Inflammatory macrophage treated with lipopolysaccharide for 4 hours (primary cell): ENCODE results near the gene TMBIM4.
"Not testable (repeated sequence)": the region's sequence is repeated elsewhere in the genome, so short reads cannot be mapped to it uniquely, and the experiment has no call there.

ENCODE experiments used
- DNase-seq: peaks from one replicate; pipeline ENCODE4 v3.0.0-alpha.2; 2020

The TMBIM4 gene

GRCh38 chr12:66169221-66170170 lies at the start of gene TMBIM4:
Gene TMBIM4, minus strand, starts transcription at chr12:66169996. Its CDS starts 45 bp downstream, at chr12:66169951.
- DNase-seq: peak; percentile 97

GRCh38 chr12:66217342-66217917 lies 47.6 kb upstream of the TMBIM4 start:
- peak; percentile 88 for DNase-seq

- peak; percentile 80 for DNase-seq
Observed at GRCh38 chr12:66213011-66213410, 43.2 kb upstream of the TMBIM4 start.

- DNase-seq: not testable (repeated sequence)
Observed at GRCh38 chr12:66211573-66211972, 41.8 kb upstream of the TMBIM4 start.

- DNase-seq: peak; percentile 79
Observed at GRCh38 chr12:66210840-66211239, 41.0 kb upstream of the TMBIM4 start.

- DNase-seq: no peak
Observed at GRCh38 chr12:66206141-66206540, 36.3 kb upstream of the TMBIM4 start.

- no peak for DNase-seq
Observed at GRCh38 chr12:66203820-66204219, 34.0 kb upstream of the TMBIM4 start.

- DNase-seq: no peak
Observed at GRCh38 chr12:66199831-66200509, 30.2 kb upstream of the TMBIM4 start.

- DNase-seq: no peak
Observed at GRCh38 chr12:66199141-66199540, 29.3 kb upstream of the TMBIM4 start.

- DNase-seq: no peak
Observed at GRCh38 chr12:66197495-66197921, 27.7 kb upstream of the TMBIM4 start.

GRCh38 chr12:66196806-66197205 lies 27.0 kb upstream of the TMBIM4 start:
- peak; percentile 92 for DNase-seq

GRCh38 chr12:66195242-66195641 lies 25.4 kb upstream of the TMBIM4 start:
- DNase-seq: peak; percentile 19

- DNase-seq: peak; percentile 36
Observed at GRCh38 chr12:66194122-66194521, 24.3 kb upstream of the TMBIM4 start.

GRCh38 chr12:66191547-66192126 lies 21.8 kb upstream of the TMBIM4 start:
- no peak for DNase-seq

GRCh38 chr12:66190519-66191370 lies 20.9 kb upstream of the TMBIM4 start:
- peak; percentile 68 for DNase-seq

- DNase-seq: no peak
Observed at GRCh38 chr12:66189889-66190288, 20.1 kb upstream of the TMBIM4 start.

- peak; percentile 43 for DNase-seq
Observed at GRCh38 chr12:66189486-66189843, 19.7 kb upstream of the TMBIM4 start.

GRCh38 chr12:66188584-66189485 lies 19.0 kb upstream of the TMBIM4 start, which contains the start of gene IRAK3:
Gene IRAK3, plus strand, starts transcription at chr12:66189214. Its CDS starts 86 bp downstream, at chr12:66189300.
- peak; percentile 98 for DNase-seq

- DNase-seq: peak; percentile 98
Observed at GRCh38 chr12:66187821-66188220, 18.0 kb upstream of the TMBIM4 start.

GRCh38 chr12:66187036-66187435 lies 17.2 kb upstream of the TMBIM4 start:
- peak; percentile 73 for DNase-seq

GRCh38 chr12:66184822-66185221 lies 15.0 kb upstream of the TMBIM4 start:
- DNase-seq: not testable (repeated sequence)
